Transverse colon (tissue), 4 donors: ENCODE measurements around the gene VWF. TPM values are rescaled to one million over a fixed set of nuclear protein-coding genes. Genes with fewer than 3 reads are reported as not detected.

Source experiments
- DNase-seq: peaks from one replicate; pipeline ENCODE4 v3.0.0-alpha.2; 2019
- H3K27ac ChIP-seq, 4 donors: fragments of 200-600 bp; sonication (generic); 2 replicates each; pipeline ENCODE4 v1.5.1; 2016 to 2018; ENCODE audit warnings: inconsistent platforms in 4 of 4
- H3K27me3 ChIP-seq: fragments of 200-600 bp; sonication (generic); 2 replicates; pipeline ENCODE4 v1.5.1; 2017; ENCODE audit warnings: inconsistent platforms
- H3K36me3 ChIP-seq, 4 donors: fragments of 200-600 bp; sonication (generic); 2 replicates each; pipeline ENCODE4 v1.5.1; 2017 to 2019; ENCODE audit warnings: inconsistent platforms in 4 of 4
- H3K4me1 ChIP-seq, 4 donors: fragments of 200-600 bp; sonication (generic); 2 replicates each; pipeline ENCODE4 v1.5.1; 2017 to 2020; ENCODE audit warnings: inconsistent platforms in 4 of 4
- H3K4me3 ChIP-seq, 4 donors: fragments of 200-600 bp; sonication (generic); 1 replicate in 1 of 4; 2 replicates in 3 of 4; pipeline versions ENCODE4 v1.5.1 to v1.6.1; 2017 to 2019; ENCODE audit warnings: inconsistent platforms in 4 of 4
- H3K9me3 ChIP-seq, 2 donors: fragments of 200-600 bp; sonication (generic); 2 replicates each; pipeline ENCODE4 v1.5.1; 2017 to 2019; ENCODE audit warnings: inconsistent platforms in 2 of 2
- CTCF ChIP-seq, 5 experiments: fragments of 200-600 bp in 3 of 5; fragments of 450-650 bp in 2 of 5; sonication (generic) in 3 of 5; IDR thresholded peaks; 1 replicate in 2 of 5; 2 replicates in 3 of 5; pipeline ENCODE4 v1.5.1; 2016 to 2017; ENCODE audit warnings: antibody characterized with exemption in 5 of 5, inconsistent platforms in 3 of 5, mild to moderate bottlenecking in 2 of 5, moderate library complexity in 1 of 5
- EP300 ChIP-seq: sonication (generic); formaldehyde crosslinking; IDR thresholded peaks from one replicate; pipeline ENCODE4 v1.6.1; 2017; ENCODE audit warnings: antibody characterized with exemption, low read depth
- POLR2A ChIP-seq: fragments of 450-650 bp; IDR thresholded peaks from one replicate; pipeline ENCODE4 v1.6.1; 2016; ENCODE audit warnings: antibody characterized with exemption, mild to moderate bottlenecking, moderate library complexity
- POLR2AphosphoS5 ChIP-seq, 3 donors: sonication (generic); formaldehyde crosslinking; IDR thresholded peaks; one replicate each; pipeline ENCODE4 v1.6.1; 2016; ENCODE audit warnings: antibody characterized with exemption in 3 of 3
- WGBS, 2 donors: methylation state at CpG; one replicate each; pipeline ENCODE4 v1.1.5; 2018; ENCODE audit warnings: low coverage in 1 of 2; 5-methylcytosine and 5-hydroxymethylcytosine counted together
- in situ Hi-C, 4 donors: fragments of 200-750 bp; cut with MboI; loops; one replicate each; pipeline versions ENCODE4 v1.15.0 to v1.15.1; 2017; ENCODE audit warnings: low sequenced_read_pairs in 3 of 4, low pct_ligation_motif_present in 1 of 4, low pct_unique_long_range_greater_than_20kb in 1 of 4
- intact Hi-C: fragments of 100-400 bp; cut with DNase I; formaldehyde crosslinking; loops from one replicate; pipeline ENCODE4 v1.15.1; 2023; ENCODE audit warnings: low total_unique reads
- total RNA-seq, 4 donors: library from RNA; depleted of rRNA; stranded (reverse); fragments of >200 nt; gene quantifications; one replicate each; pipeline ENCODE4 v1.1.0, GENCODE V29; 2016

The VWF gene
- total RNA-seq, 4 donors from 2014 or later, result 31.3 to 71.2 (median 51.5) TPM

GRCh38 chr12:6061660-6062059 is 62.8 kb downstream of the VWF start:
- Histone ChIP-seq H3K27me3 (peaks cover 9% of the 10 kb centered on the region), H3K4me3 (no peak overlapping the region), H3K27ac (no peak overlapping the region), H3K4me1 (peaks cover 0 to 6% (median 4%) of the 10 kb centered on the region in 4 donors), H3K9me3 (no peaks in the 10 kb centered on the region), H3K36me3 (no peaks in the 10 kb centered on the region)
- TF ChIP-seq EP300 (no peak), POLR2AphosphoS5 (IDR thresholded peaks at IDR 0.05) (no peak)
- in situ Hi-C loops (loop anchor here (5.0 to 25.0 kb wide), 8 partner anchors 113 to 226 kb away; no protein-coding TSS in a partner anchor), intact Hi-C loops (loop anchor here (5.0 kb wide), 1 partner anchor 126 kb away; no protein-coding TSS in a partner anchor)
- DNase-seq, result no peak
- 82% methylated on average over 2 to 3 of the region's 3 CpGs for WGBS, 2 donors

GRCh38 chr12:6059860-6060565 is 64.5 kb downstream of the VWF start:
- DNase-seq, result no peak

GRCh38 chr12:6059221-6059620 is 65.2 kb downstream of the VWF start:
- Histone ChIP-seq H3K4me1 (peaks cover 4 to 9% (median 7%) of the 10 kb centered on the region in 4 donors), H3K36me3 (no peaks in the 10 kb centered on the region), H3K4me3 (no peak overlapping the region), H3K9me3 (no peaks in the 10 kb centered on the region), H3K27ac (no peak overlapping the region), H3K27me3 (peaks cover 13% of the 10 kb centered on the region)
- no peak for DNase-seq
- TF ChIP-seq CTCF (IDR thresholded peaks at IDR 0.05) (no peak), POLR2A (no peak), EP300 (no peak), POLR2AphosphoS5 (IDR thresholded peaks at IDR 0.05) (no peak)
- in situ Hi-C loops (loop anchor here in 1 of 4 donors (10.0 to 25.0 kb wide), 2 partner anchors 128 to 226 kb away; no protein-coding TSS in a partner anchor), intact Hi-C loops (no loop called here)
- WGBS, 2 donors, result 63 to 82% methylated on average over 2 to 3 of the region's 3 CpGs

More at GRCh38 chr12:6059860-6060565, 64.5 kb downstream of the VWF start:
- H3K27me3 ChIP-seq, result peaks cover 13% of the 10 kb centered on the region
- TF ChIP-seq POLR2AphosphoS5 (IDR thresholded peaks at IDR 0.05), result no peak
- TF ChIP-seq CTCF (IDR thresholded peaks at IDR 0.05), result no peak
- TF ChIP-seq EP300, result no peak
- TF ChIP-seq POLR2A, result no peak
- H3K9me3 ChIP-seq, result no peaks in the 10 kb centered on the region
- WGBS, 2 donors, result 60 to 68% methylated on average over 1 to 14 of the region's 14 CpGs
- H3K4me1 ChIP-seq, result peaks cover 4 to 9% (median 7%) of the 10 kb centered on the region in 4 donors
- in situ Hi-C loops (loop anchor here (5.0 to 25.0 kb wide), 8 partner anchors 115 to 227 kb away; no protein-coding TSS in a partner anchor), intact Hi-C loops (loop anchor here (5.0 kb wide), 1 partner anchor 127 kb away; no protein-coding TSS in a partner anchor)
- no peaks in the 10 kb centered on the region for H3K36me3 ChIP-seq
- no peak overlapping the region for H3K4me3 ChIP-seq
- H3K27ac ChIP-seq, result no peak overlapping the region

GRCh38 chr12:6058481-6059161 is 65.8 kb downstream of the VWF start:
- no peak for DNase-seq
- Histone ChIP-seq H3K27me3 (peaks cover 13% of the 10 kb centered on the region), H3K36me3 (no peaks in the 10 kb centered on the region), H3K27ac (no peak overlapping the region), H3K4me3 (no peak overlapping the region), H3K9me3 (no peaks in the 10 kb centered on the region), H3K4me1 (peaks cover 4 to 9% (median 7%) of the 10 kb centered on the region in 4 donors)
- 29 to 78% methylated on average over 1 to 15 of the region's 15 CpGs for WGBS, 2 donors
- intact Hi-C loops (no loop called here), in situ Hi-C loops (loop anchor here in 1 of 4 donors (10.0 to 25.0 kb wide), 2 partner anchors 129 to 226 kb away; no protein-coding TSS in a partner anchor)
- no peak for TF ChIP-seq EP300

- Histone ChIP-seq H3K4me1 (peaks cover 4 to 9% (median 7%) of the 10 kb centered on the region in 4 donors), H3K4me3 (no peak overlapping the region), H3K27ac (no peak overlapping the region), H3K36me3 (no peaks in the 10 kb centered on the region), H3K27me3 (peaks cover 13% of the 10 kb centered on the region), H3K9me3 (no peaks in the 10 kb centered on the region)
- no peak for TF ChIP-seq CTCF (IDR thresholded peaks at IDR 0.05)
- no peak for TF ChIP-seq POLR2A
- TF ChIP-seq EP300, result no peak
- TF ChIP-seq POLR2AphosphoS5 (IDR thresholded peaks at IDR 0.05), result no peak
- DNase-seq, result no peak
- intact Hi-C loops, result no loop called here
- in situ Hi-C loops, result loop anchor here in 1 of 4 donors (10.0 to 25.0 kb wide), 2 partner anchors 130 to 227 kb away; no protein-coding TSS in a partner anchor
- WGBS, 2 donors, result 83 to 98% methylated on average over 9 to 30 of the region's 30 CpGs
These were observed 66.8 kb downstream of the VWF start for GRCh38 chr12:6057700-6058099.
